Caco-2 (cell line): Measurements from ENCODE around the gene ERCC2. TPM values are rescaled to one million over a fixed set of nuclear protein-coding genes. Genes with fewer than 3 reads are reported as not detected.

Source experiments
- BruUV-seq: library from RNA; stranded (reverse); fragments of 400-500 nt; replicated peaks from 2 replicates; lab custom pipeline; 2021; lab: Mats Ljungman, UMichigan
- CTCF ChIA-PET: fragments of 300-600 bp; sonication (Branson Sonifier 250); formaldehyde crosslinking; loops from one replicate; lab custom pipeline; 2022; ENCODE audit warnings: antibody characterized with exemption; lab: Charles Lee
- POLR2A ChIA-PET: fragments of 300-600 bp; sonication (Branson Sonifier 250); formaldehyde crosslinking; loops from one replicate; lab custom pipeline; 2022; ENCODE audit warnings: antibody characterized with exemption; lab: Charles Lee
- DNase-seq, 2 experiments: peaks; one replicate each; pipeline versions ENCODE4 v3.0.0 to v3.0.0-alpha.2; 2020 to 2022
- H3K27me3 ChIP-seq: replicated peaks from 2 replicates; pipeline ENCODE4 v1.6.0; 2011; ENCODE audit warnings: low read length; ENCODE audit not compliant: control insufficient read depth, insufficient read depth
- H3K36me3 ChIP-seq: 2 replicates; pipeline ENCODE4 v1.5.1; 2011; ENCODE audit warnings: low read length; ENCODE audit not compliant: control insufficient read depth, insufficient read depth
- H3K4me1 ChIP-seq: fragments of 250-450 bp; sonication (Bioruptor Pico); 2 replicates; pipeline ENCODE4 v1.5.1; 2020; ENCODE audit warnings: mild to moderate bottlenecking
- H3K4me3 ChIP-seq: 2 replicates; pipeline ENCODE4 v1.5.1; 2011; ENCODE audit warnings: low read depth, mild to moderate bottlenecking, control low read depth, low read length
- H3K9me3 ChIP-seq: fragments of 250-450 bp; sonication (Bioruptor Pico); 2 replicates; pipeline ENCODE4 v1.5.1; 2020; ENCODE audit warnings: mild to moderate bottlenecking, moderate library complexity
- H3K27ac Mint-ChIP-seq: one replicate; pipeline ENCODE4 v1.8.0; 2022; ENCODE audit warnings: mixed read lengths; ENCODE audit not compliant: unreplicated experiment
- H3K27me3 Mint-ChIP-seq: one replicate; pipeline ENCODE4 v1.8.0; 2022; ENCODE audit warnings: mixed read lengths; ENCODE audit not compliant: insufficient read depth, unreplicated experiment
- H3K36me3 Mint-ChIP-seq: one replicate; pipeline ENCODE4 v1.8.0; 2022; ENCODE audit warnings: mild to moderate bottlenecking, mixed read lengths; ENCODE audit not compliant: insufficient read depth, unreplicated experiment
- H3K4me1 Mint-ChIP-seq: one replicate; pipeline ENCODE4 v1.8.0; 2022; ENCODE audit warnings: low read depth, mixed read lengths; ENCODE audit not compliant: unreplicated experiment
- H3K4me3 Mint-ChIP-seq: one replicate; pipeline ENCODE4 v1.8.0; 2022; ENCODE audit warnings: mild to moderate bottlenecking, moderate library complexity, mixed read lengths; ENCODE audit not compliant: unreplicated experiment
- H3K9me3 Mint-ChIP-seq: one replicate; pipeline ENCODE4 v1.8.0; 2022; ENCODE audit warnings: mixed read lengths; ENCODE audit not compliant: unreplicated experiment
- intact Hi-C: fragments of 100-400 bp; cut with micrococcal nuclease; formaldehyde crosslinking; loops from one replicate; pipeline ENCODE4 v1.10.0; 2022; ENCODE audit not compliant: unreplicated experiment
- total RNA-seq: library from RNA; stranded (reverse); gene quantifications from 2 replicates; pipeline ENCODE4 v1.2.3, GENCODE V29; 2022
- TF ChIP-seq, protein P1 (sequence below), 2 experiments: fragments of 200-600 bp in 1 of 2; IDR thresholded peaks; 1 replicate in 1 of 2; 2 replicates in 1 of 2; pipeline versions ENCODE4 v1.5.1 to v1.8.0; 2011 to 2022; ENCODE audit warnings: antibody characterized with exemption in 1 of 2, control low read depth in 1 of 2, inconsistent platforms in 1 of 2, low read depth in 1 of 2, low read length in 1 of 2, mild to moderate bottlenecking in 1 of 2, moderate library complexity in 1 of 2; ENCODE audit not compliant: insufficient read depth in 1 of 2, severe bottlenecking in 1 of 2, unreplicated experiment in 1 of 2

ERCC2 gene
- total RNA-seq, 1 experiment from 2014 or later = 86.8 TPM

DNA sequence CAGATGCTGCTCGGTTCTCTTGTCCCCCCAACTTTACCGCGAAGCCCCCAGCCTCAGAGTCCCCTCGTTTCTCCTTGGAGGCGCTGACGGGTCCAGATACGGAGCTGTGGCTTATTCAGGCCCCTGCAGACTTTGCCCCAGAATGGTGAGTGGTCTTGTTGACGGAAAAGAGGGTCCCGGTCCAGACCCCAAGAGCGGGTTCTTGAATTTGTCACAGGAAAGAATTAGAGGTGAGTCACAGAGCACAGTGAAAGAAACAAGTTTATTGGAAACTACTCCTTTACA lies 36.7 kb upstream of the ERCC2 start:
- H3K27me3 Mint-ChIP-seq = no peaks in the 10 kb centered on the region
- H3K27me3 ChIP-seq = no peaks in the 10 kb centered on the region
- peaks cover 67% of the 10 kb centered on the region for H3K36me3 Mint-ChIP-seq
- no peaks in the 10 kb centered on the region for H3K9me3 ChIP-seq
- intact Hi-C loops = loop anchor here (5.0 kb wide), 1 partner anchor 230 kb away; the partner anchor contains the start of genes BLOC1S3 and TRAPPC6A
- no TSS peak for BruUV-seq
- DNase-seq = no peak
- H3K4me3 ChIP-seq = peak overlapping the region; percentile 81
- H3K27ac Mint-ChIP-seq = peak overlapping the region; percentile 96
- TF ChIP-seq, protein P1, sequence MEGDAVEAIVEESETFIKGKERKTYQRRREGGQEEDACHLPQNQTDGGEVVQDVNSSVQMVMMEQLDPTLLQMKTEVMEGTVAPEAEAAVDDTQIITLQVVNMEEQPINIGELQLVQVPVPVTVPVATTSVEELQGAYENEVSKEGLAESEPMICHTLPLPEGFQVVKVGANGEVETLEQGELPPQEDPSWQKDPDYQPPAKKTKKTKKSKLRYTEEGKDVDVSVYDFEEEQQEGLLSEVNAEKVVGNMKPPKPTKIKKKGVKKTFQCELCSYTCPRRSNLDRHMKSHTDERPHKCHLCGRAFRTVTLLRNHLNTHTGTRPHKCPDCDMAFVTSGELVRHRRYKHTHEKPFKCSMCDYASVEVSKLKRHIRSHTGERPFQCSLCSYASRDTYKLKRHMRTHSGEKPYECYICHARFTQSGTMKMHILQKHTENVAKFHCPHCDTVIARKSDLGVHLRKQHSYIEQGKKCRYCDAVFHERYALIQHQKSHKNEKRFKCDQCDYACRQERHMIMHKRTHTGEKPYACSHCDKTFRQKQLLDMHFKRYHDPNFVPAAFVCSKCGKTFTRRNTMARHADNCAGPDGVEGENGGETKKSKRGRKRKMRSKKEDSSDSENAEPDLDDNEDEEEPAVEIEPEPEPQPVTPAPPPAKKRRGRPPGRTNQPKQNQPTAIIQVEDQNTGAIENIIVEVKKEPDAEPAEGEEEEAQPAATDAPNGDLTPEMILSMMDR (IDR thresholded peaks at IDR 0.05; ENCODE audit: insufficient read depth in 1 of 2, low read depth in 1 of 2, low read length in 1 of 2, severe bottlenecking in 1 of 2, unreplicated experiment in 1 of 2) = no peak
- H3K4me1 ChIP-seq = peaks cover 13% of the 10 kb centered on the region
- no peaks in the 10 kb centered on the region; the same call in 1 of the 2 replicates for H3K36me3 ChIP-seq
- ChIA-PET CTCF (no interaction called here), POLR2A (no interaction called here)
- H3K4me3 Mint-ChIP-seq = peak overlapping the region; percentile 93
- H3K9me3 Mint-ChIP-seq = no peaks in the 10 kb centered on the region
- peaks cover 17% of the 10 kb centered on the region for H3K4me1 Mint-ChIP-seq

DNA sequence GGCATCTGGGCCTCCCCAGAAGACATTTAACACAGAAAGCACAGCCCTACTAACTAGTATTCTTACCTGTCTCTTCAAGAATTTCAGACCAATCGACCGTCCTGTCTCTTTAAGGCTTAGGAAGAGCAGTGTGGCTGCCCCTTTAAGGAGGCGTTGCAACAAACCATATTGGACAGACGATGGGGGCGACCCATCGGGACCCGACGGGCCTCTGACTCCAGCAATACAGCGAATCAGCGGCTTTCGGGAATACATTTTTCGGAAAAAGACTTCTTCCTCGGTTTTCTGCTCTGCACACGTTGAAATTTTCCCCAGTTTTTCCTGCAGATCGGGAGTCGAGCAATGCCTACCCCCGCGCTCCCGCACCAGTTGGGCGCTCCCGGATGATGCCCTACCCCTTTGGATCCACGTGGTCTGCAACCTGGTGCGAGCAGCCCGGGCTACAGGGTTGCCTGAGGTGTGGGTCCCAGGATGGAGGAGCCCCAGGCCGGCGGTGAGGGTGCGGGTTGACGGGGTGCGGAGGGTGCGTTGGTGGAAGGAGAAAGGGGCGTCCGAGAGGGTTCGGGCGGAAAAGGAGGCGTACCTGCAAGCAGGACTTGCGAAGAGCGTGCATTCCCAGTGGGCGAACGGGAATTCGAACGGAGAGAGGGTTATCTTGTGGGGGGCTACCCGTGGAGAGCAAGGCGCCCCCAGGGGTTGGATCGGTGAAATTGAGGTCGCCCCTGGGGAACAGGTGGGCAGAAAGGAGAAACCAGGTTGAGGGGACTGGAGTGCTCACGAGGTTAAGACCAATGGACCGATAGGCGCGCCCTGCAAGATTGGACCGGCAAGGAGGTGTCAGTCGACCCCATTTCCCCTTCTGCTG lies 36.1 kb upstream of the ERCC2 start, which contains the start of gene POLR1G:
Gene POLR1G, plus strand, starts transcription at position 419 of the 865 bp plus-strand sequence. Its CDS starts 53 bp downstream, at position 472.
- peak within 1 kb of the TSS; percentile 96 for H3K27ac Mint-ChIP-seq
- DNase-seq = peak; percentile 88
- ChIA-PET POLR2A (interaction anchor here (0.6 to 1.0 kb wide), 3 partner anchors 17 to 123 kb away, joined by 3 to 4 read pairs (median 3); partner anchors contain the start of gene ERCC1), CTCF (interaction anchor here (0.7 to 1.0 kb wide), 3 partner anchors 33 to 79 kb away, joined by 3 to 12 read pairs (median 4); no protein-coding TSS in a partner anchor)
- Histone ChIP-seq H3K9me3 (no peaks in the 10 kb centered on the region), H3K27me3 (no peaks in the 10 kb centered on the region), H3K4me3 (peak within 1 kb of the TSS; percentile 81), H3K4me1 (peaks cover 13% of the 10 kb centered on the region), H3K36me3 (no peaks in the 10 kb centered on the region; the same call in 1 of the 2 replicates)
- intact Hi-C loops = loop anchor here (5.0 kb wide), 1 partner anchor 229 kb away; the partner anchor contains the start of genes BLOC1S3 and TRAPPC6A
- TF ChIP-seq, protein P1 (IDR thresholded peaks at IDR 0.05; ENCODE audit: insufficient read depth in 1 of 2, low read depth in 1 of 2, low read length in 1 of 2, severe bottlenecking in 1 of 2, unreplicated experiment in 1 of 2) = no peak
- no peaks in the 10 kb centered on the region for H3K27me3 Mint-ChIP-seq
- TSS peak; percentile 32 for BruUV-seq
- H3K9me3 Mint-ChIP-seq = no peaks in the 10 kb centered on the region
- peaks cover 17% of the 10 kb centered on the region for H3K4me1 Mint-ChIP-seq
- H3K36me3 Mint-ChIP-seq = peaks cover 67% of the 10 kb centered on the region
- peak within 1 kb of the TSS; percentile 93 for H3K4me3 Mint-ChIP-seq
